H1 (cell line): Measurements from ENCODE around the gene RRAS2. TPM values are rescaled to one million over a fixed set of nuclear protein-coding genes. Genes with fewer than 3 reads are reported as not detected.

Experiments used
- CHD1 ChIP-seq: IDR thresholded peaks from 2 replicates; pipeline ENCODE4 v1.6.1; 2012; ENCODE audit warnings: low read depth, low read length, improper control_type of control experiment
- KDM4A ChIP-seq: IDR thresholded peaks from one replicate; pipeline ENCODE4 v1.7.1; 2012; ENCODE audit warnings: low read depth, mild to moderate bottlenecking, moderate library complexity, low read length, inconsistent platforms; ENCODE audit not compliant: severe bottlenecking
- RBBP5 ChIP-seq: IDR thresholded peaks from 2 replicates; pipeline ENCODE4 v1.7.1; 2012; ENCODE audit warnings: low read depth, mild to moderate bottlenecking, inconsistent platforms, low read length, moderate library complexity, borderline replicate concordance
- RNF2 ChIP-seq: fragments of 200-900, 300-1000 bp; sonication (generic); IDR thresholded peaks from 2 replicates; pipeline ENCODE4 v1.7.1; 2016; ENCODE audit warnings: borderline replicate concordance, low read depth, mild to moderate bottlenecking, antibody characterized with exemption, low read length; ENCODE audit not compliant: poor library complexity, severe bottlenecking; ENCODE audit errors: missing control alignments
- SP4 ChIP-seq: IDR thresholded peaks from 2 replicates; pipeline ENCODE4 v1.6.1; 2012; ENCODE audit warnings: low read length, inconsistent platforms
- YY1 ChIP-seq: IDR thresholded peaks from 2 replicates; pipeline ENCODE4 v1.6.1; 2011; ENCODE audit warnings: low read depth, mild to moderate bottlenecking, low read length
- polyA plus RNA-seq, 7 experiments: library from polyadenylated mRNA; depleted of rRNA in 3 of 7; stranded (reverse) in 5 of 7; unstranded in 2 of 7; fragments of >200 nt in 5 of 7; fragments of 200-250 nt in 2 of 7; gene quantifications; 1 replicate in 5 of 7; 2 replicates in 1 of 7; 4 replicates in 1 of 7; pipeline versions ENCODE4 v1.2.1 to v1.2.3, GENCODE V29; 2011 to 2013; ENCODE audit warnings: missing spikeins in 2 of 7, mixed read lengths in 2 of 7
- total RNA-seq: library from RNA; stranded (reverse); fragmentation: NEBNext Ultra II Directional; extraction: Animal tissue kit (Norgen Biotek cat#: 25700); gene quantifications from 2 replicates; pipeline ENCODE4 v1.2.1, GENCODE V29; 2021

The RRAS2 gene
- total and polyA plus RNA-seq, 2 of the 8 experiments (the other 6 are each of a cell fraction or from before 2014, with no cell fraction given) = 72.3 to 234 TPM

DNA sequence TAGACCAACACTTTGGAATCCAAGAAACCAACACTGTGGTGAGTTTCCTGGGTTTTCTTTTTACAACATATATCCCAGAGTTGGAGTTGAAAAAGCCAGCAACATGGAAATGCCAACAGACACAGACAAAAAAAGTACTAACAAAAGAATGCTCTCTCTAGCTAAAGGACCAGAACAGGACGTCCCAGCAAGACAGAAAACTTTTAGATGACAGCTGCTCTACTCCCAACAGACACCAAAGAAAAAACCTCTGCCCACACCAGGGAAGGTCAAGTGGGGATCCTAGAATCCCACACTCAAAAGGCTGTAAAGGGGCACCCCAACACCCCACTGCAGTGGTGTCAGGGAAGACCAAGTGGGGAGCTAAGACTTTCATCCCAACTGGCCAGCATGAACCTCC lies 23.3 kb downstream of the RRAS2 start (continued):
- TF ChIP-seq RBBP5 = no peak
- TF ChIP-seq RNF2 = no peak
- TF ChIP-seq KDM4A = no peak
- no peak for TF ChIP-seq CHD1
- no peak for TF ChIP-seq SP4
- no peak for TF ChIP-seq YY1
